ENCODE data around the gene RARG.

RARG gene

GRCh38 chr12:53231921-53232645, at the start of gene RARG:
RARG (minus strand) TSS chr12:53232209; CDS start chr12:53227545, 4,664 bp downstream.
- TF ChIP-seq TAF1 (IDR thresholded peaks at IDR 0.05; ENCODE audit: low read depth) (0 out of 2 replicates have a peak, but pooled peaks have one; percentile 2), RAD21 (IDR thresholded peaks at IDR 0.05; ENCODE audit: low read depth) (no peak), CREB1 (IDR thresholded peaks at IDR 0.05; ENCODE audit: low read depth) (no peak), NFIC (IDR thresholded peaks at IDR 0.05) (0 out of 2 replicates have a peak, but pooled peaks have one; percentile 18), TCF12 (IDR thresholded peaks at IDR 0.05; ENCODE audit: low read depth) (peak; percentile 55), MAX (IDR thresholded peaks at IDR 0.05) (peak; percentile 52), FOXM1 (IDR thresholded peaks at IDR 0.05; ENCODE audit: borderline replicate concordance, low read depth) (no peak), ZBTB7A (IDR thresholded peaks at IDR 0.05; ENCODE audit: low read depth) (peak; percentile 95), CEBPB (IDR thresholded peaks at IDR 0.05) (no peak), USF1 (IDR thresholded peaks at IDR 0.05) (peak; percentile 88), EGR1 (IDR thresholded peaks at IDR 0.05) (peak; percentile 32; the same call in 1 of the 2 replicates)

- TF ChIP-seq EP300 (IDR thresholded peaks at IDR 0.05; ENCODE audit: borderline replicate concordance): no peak
Observed at GRCh38 chr12:53279888-53280498, 48.0 kb upstream of the RARG start.

DNA sequence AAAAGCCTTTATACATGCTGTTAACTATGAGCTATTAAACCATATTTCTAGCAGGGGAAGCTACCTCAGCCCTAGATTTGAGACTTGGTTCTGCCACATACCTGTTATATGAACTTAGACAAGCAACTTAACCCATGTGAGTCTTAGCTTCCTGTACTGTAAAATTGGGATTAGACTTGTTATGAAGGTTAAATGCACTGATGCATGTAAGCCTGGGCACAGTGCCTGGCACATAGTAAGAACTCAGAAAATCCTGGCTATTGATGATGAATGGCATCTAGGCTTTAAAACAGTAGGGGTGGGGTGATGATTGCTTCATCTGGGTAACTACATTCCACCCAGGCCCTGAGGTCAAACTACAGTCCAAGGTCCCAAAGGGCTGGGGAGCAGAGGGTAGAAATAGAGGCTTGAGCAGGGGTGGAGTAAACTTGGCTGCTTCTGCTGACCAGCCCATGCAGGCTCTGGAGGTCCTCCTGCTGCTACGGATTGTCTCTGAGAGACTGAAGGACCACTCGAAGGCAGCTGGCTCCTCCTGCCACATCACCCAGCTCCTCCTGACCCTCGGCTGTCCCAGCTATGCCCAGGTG, 47.4 kb upstream of the RARG start:
- TF ChIP-seq CREB1 (IDR thresholded peaks at IDR 0.05; ENCODE audit: low read depth) (no peak), USF1 (IDR thresholded peaks at IDR 0.05) (no peak), NFIC (IDR thresholded peaks at IDR 0.05) (no peak), EGR1 (IDR thresholded peaks at IDR 0.05) (no peak), ZBTB7A (IDR thresholded peaks at IDR 0.05; ENCODE audit: low read depth) (no peak), TAF1 (IDR thresholded peaks at IDR 0.05; ENCODE audit: low read depth) (no peak), RAD21 (IDR thresholded peaks at IDR 0.05; ENCODE audit: low read depth) (no peak), TEAD4 (IDR thresholded peaks at IDR 0.05) (0 out of 2 replicates have a peak, but pooled peaks have one; percentile 14), CEBPB (IDR thresholded peaks at IDR 0.05) (peak; percentile 62)

GRCh38 chr12:53277981-53278380, 46.0 kb upstream of the RARG start:
- TF ChIP-seq NFIC (IDR thresholded peaks at IDR 0.05) (no peak), YY1 (IDR thresholded peaks at IDR 0.05; ENCODE audit: low read depth) (no peak), RAD21 (IDR thresholded peaks at IDR 0.05; ENCODE audit: low read depth) (no peak), TEAD4 (IDR thresholded peaks at IDR 0.05) (no peak), EGR1 (IDR thresholded peaks at IDR 0.05) (no peak), TAF1 (IDR thresholded peaks at IDR 0.05; ENCODE audit: low read depth) (no peak), ZBTB7A (IDR thresholded peaks at IDR 0.05; ENCODE audit: low read depth) (no peak), REST (IDR thresholded peaks at IDR 0.05; ENCODE audit: low read depth) (no peak)

GRCh38 chr12:53276511-53276910, 44.5 kb upstream of the RARG start:
- TF ChIP-seq FOXM1 (IDR thresholded peaks at IDR 0.05; ENCODE audit: borderline replicate concordance, low read depth) (no peak), TCF12 (IDR thresholded peaks at IDR 0.05; ENCODE audit: low read depth) (no peak), CREB1 (IDR thresholded peaks at IDR 0.05; ENCODE audit: low read depth) (no peak), REST (IDR thresholded peaks at IDR 0.05; ENCODE audit: low read depth) (no peak), EGR1 (IDR thresholded peaks at IDR 0.05) (no peak), MAX (IDR thresholded peaks at IDR 0.05) (no peak), CEBPB (IDR thresholded peaks at IDR 0.05) (no peak)

GRCh38 chr12:53274445-53274844, 42.4 kb upstream of the RARG start:
- no peak for TF ChIP-seq FOXM1 (IDR thresholded peaks at IDR 0.05; ENCODE audit: borderline replicate concordance, low read depth)
- no peak for TF ChIP-seq MAX (IDR thresholded peaks at IDR 0.05)
- TF ChIP-seq USF1 (IDR thresholded peaks at IDR 0.05): no peak
- no peak for TF ChIP-seq YY1 (IDR thresholded peaks at IDR 0.05; ENCODE audit: low read depth)
- TF ChIP-seq TAF1 (IDR thresholded peaks at IDR 0.05; ENCODE audit: low read depth): no peak

Data from Ishikawa (cell line).